Superior temporal gyrus (tissue), 1 donor: Measurements from ENCODE around the gene SIGLEC6.

ENCODE experiments used
- DNase-seq: peaks from one replicate; pipeline ENCODE4 v3.0.0-alpha.2; 2016; ENCODE audit errors: extremely low spot score

Gene SIGLEC6

DNA sequence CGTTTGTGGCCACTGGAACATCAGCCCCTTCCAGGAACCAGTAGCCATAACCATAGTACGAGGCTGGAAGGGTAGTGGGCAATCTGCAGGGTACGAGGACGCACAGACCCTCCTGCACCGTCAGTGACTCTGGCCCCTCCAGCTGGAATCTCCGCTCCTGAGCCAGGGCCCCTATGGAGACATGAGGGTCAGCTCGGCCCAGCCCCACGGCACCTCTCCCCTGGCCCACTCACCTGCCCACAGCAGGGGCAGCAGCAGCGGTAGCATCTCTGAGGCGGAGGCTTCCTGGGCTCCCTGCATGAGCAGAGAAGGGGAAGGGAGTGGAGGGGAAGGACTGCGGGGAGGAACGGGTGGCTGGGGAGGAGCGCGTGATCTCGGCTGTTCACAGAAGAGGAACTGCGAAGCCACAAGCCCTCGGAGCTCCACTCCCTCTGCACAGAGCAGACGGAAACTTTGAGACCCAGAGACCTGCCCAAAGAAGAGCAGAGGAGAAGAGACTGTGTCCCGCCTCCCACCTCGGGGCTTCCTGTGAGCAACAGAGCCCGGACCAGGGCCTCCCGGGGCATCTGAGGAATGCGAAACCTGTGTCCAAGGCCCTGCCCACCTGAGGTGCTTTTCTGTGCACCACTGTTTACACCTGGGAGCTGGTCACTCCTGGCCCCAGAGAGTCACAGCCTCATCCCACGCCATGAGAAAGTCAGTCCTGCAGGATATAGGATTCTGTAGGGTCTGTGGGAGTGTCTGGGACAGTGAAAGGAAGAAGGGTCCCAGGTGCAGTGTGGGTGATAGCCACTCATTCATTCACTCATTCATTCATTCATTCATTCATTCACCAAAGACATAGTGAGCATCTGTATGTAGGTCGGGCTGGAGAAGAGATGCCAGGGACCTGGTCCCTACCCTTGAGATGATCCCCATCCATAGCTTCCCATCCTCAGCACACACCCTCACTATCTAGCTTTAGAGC lies at the start of gene SIGLEC6:
Gene SIGLEC6, minus strand, starts transcription at position 322 of the 967 bp plus-strand sequence. Its CDS starts 22 bp downstream, at position 300.
- DNase-seq = peak; percentile 10

GRCh38 chr19:51576850-51577249 lies 45.4 kb upstream of the SIGLEC6 start:
- no peak for DNase-seq

DNA sequence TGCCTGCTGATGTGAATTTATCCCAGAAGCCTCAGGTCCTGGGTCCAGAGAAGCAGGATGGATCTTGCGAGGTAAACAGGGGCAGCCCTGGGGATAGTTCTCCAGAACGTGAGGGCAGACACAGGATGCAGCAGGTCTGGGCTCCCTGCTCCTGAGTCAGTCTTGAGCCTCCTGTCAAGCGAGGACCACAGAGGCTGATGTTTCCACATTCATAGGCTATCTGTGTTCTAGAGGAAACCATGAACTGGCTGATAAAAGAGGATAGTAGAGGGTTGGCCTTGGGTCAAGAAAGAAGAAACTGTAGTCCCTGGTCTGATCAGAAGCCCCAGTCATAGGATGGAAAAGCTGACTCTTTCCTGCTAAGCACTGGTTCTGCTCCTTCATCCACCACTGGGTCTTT lies 41.9 kb upstream of the SIGLEC6 start:
- DNase-seq = no peak

DNA sequence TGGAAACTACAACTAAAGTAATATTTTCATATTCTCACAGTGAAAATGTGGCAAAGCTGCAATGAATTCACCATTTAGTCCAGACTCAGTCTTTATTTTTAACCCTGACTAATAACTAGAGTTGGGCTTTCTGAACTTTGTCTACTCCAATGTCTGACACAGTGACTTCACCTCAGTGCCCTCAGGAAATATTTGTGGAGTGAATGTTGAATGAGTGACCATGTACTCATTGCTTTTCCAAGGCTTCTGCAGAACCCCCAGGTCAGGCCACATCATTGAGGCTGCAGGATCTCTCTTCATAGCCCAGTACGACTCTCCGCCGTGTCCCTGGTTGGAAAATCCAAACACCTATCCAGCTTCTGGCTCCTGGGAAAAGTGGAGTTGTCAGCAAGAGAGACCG lies 41.4 kb upstream of the SIGLEC6 start:
- no peak for DNase-seq

GRCh38 chr19:51572410-51572809 lies 40.9 kb upstream of the SIGLEC6 start:
- no peak for DNase-seq

GRCh38 chr19:51571599-51571998 lies 40.1 kb upstream of the SIGLEC6 start:
- peak; percentile 11 for DNase-seq

- DNase-seq = peak; percentile 100
These were observed 39.6 kb upstream of the SIGLEC6 start, which contains the start of gene ZNF175 for GRCh38 chr19:51570962-51571575. TSS of gene ZNF175 (plus strand) at chr19:51571283. CDS start at chr19:51573330, 2,047 bp downstream.

- no peak for DNase-seq
These were observed 37.0 kb upstream of the SIGLEC6 start for GRCh38 chr19:51568456-51568855.

- DNase-seq = no peak
These were observed 36.1 kb upstream of the SIGLEC6 start for GRCh38 chr19:51567583-51567982.

GRCh38 chr19:51566489-51567100 lies 35.1 kb upstream of the SIGLEC6 start:
- no peak for DNase-seq

DNA sequence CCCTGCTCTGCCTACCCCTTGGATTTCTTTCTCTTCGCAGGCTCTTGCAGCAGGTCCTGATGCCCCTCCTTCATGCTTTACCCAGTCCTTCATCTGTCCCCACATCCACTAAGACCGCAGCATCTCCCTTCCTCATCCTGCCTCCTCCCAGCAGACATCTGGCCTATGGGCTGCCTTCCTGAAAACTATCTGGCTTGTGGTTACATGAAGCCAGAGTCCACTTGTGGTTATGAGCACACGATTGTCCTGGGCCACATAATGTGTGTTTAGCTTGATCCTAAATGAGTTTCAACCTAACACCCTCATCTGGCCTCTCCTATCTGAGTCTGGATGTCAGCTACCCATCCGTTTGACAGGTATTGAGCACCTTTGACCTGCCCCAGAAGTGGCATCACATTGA lies 34.1 kb upstream of the SIGLEC6 start:
- no peak for DNase-seq

GRCh38 chr19:51564791-51565190 lies 33.3 kb upstream of the SIGLEC6 start:
- no peak for DNase-seq

DNA sequence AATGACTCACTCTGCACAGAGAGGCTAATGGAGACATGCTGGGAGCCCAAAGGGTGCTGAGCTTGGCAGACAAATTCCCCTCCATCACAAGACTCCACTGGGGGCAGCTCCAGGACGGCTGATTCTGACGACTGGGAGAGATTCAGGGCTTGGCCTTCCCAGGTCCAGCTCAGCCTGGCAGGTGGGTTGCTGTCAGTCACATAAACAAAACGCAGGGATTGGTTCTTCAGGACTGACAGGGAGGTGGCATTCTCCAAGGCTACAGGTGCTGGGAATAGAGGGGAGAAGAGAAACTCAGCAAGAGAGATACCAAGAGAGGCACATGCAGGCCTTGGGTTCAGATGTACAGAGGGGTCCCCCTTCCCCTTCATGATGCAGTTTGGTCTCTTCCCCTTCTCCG lies 28.9 kb upstream of the SIGLEC6 start:
- DNase-seq = no peak

DNA sequence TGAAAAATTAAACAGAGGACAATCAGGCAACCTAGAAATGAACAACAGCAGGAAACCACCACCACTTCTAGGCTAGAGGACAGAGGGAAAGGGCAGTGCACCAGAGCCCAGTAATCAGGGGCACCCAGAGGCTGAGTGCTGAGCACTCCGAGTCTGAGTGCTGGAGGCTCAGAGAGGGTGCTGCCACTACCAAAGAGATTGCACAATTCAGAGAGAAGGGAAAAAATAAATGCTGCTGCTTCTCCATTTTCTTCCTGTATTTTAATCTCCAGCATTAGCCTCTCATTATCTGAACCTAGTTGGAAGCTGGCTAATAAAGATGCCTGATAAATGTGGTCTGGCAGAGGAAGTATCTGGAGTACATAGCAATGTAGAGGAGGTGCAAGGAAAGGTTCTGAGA lies 27.8 kb upstream of the SIGLEC6 start:
- no peak for DNase-seq

DNA sequence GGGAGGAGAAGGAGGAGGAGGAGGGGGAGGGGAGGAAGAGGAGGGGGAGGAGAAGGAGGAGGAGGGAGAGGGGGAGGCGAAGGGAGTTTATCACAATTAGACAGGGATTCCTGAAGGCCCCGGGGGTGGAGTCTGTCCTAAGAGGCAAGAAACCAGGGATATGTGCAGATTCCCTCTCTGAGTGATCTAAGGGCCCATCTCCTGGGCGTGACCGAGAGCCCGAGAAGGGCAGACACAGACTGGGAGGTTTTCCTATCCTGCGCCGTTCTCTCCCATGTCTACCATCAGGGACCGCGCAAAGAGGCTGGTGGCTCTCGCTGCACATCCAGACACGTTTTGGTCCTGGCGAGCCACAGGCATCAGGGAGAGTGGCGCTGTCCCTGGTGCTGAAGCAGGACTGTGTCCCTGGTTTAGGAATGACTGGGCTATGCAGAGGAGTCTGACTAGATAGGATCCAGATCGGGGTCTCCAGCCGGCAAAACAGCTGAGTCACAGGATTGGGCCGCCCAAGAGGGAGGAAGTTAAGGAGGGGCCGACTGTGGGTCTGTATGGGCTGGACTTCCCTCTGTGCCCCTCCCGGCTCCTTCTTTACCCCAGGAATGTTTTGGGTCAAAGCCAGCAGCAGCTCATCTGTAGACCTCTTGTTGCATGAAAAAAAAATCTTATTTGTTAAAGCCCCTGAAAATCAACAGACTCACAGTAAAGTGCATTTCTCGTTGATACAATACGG lies 21.7 kb upstream of the SIGLEC6 start:
- peak; percentile 31 for DNase-seq

DNA sequence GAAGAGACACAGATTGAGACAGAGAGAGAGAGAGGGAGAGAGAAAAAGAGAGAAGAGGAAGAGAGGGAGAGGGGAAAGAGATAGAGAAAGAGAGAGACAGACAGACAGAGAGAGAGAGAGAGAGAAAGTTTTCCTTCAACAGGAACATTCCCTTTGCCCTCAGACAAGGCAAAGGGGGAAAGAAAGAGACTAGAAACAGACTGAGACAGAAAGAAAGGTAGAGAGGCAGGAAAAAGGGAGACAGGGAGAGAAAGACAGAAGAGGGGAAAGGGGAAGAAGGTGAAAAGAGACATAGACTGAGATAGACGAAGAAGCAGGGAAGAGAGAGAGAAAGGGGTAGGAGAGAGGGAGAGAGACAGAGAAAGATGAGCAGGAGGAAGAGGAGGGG lies 21.1 kb upstream of the SIGLEC6 start:
- no peak for DNase-seq

- DNase-seq = no peak
These were observed 20.4 kb upstream of the SIGLEC6 start for GRCh38 chr19:51551673-51552432.

GRCh38 chr19:51550848-51551672 lies 19.6 kb upstream of the SIGLEC6 start:
- no peak for DNase-seq

DNA sequence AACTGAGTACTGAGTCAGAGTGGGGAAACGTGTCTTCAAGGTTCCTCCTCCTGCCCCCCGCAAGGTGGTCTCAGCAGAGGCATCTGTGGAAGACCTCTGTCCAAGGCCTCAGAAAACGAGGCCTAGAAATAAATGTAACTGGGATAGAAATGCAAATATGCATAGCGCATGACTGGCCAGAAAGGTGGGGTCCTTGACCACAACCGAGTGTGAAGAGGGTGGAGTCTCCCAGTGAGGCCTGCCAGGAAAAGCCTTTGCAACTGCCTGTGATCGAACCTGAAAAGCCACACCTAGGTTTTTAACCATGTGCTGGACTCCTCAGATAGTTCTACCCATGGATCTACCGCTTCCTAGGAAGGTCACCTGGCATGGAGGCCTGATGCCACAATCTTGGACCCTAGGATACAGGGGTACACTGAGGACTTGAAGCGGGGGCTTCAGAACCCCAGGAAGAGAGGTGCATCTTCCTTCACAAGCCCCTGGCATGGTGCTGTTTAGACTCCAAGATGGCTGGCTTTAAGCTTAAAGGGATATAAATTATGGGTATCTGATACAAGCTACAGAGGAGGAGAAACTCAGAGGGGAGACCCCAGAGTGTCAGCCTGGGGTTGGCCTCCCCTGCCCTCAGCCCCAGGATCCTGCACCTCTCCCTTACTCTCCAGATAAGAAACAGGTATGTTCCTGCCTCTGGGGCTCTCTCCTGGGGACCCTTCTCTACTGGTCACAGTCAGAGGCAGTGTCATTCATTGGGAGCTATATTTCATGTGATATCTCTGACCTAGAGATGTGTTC lies 18.3 kb upstream of the SIGLEC6 start:
- no peak for DNase-seq
